ENCODE measurements around the gene NDST1. TPM values are rescaled to one million over a fixed set of nuclear protein-coding genes. Genes with fewer than 3 reads are reported as not detected.

Gene NDST1
- total RNA-seq, 4 donors from 2014 or later = 94.6 to 157 (median 134) TPM

DNA sequence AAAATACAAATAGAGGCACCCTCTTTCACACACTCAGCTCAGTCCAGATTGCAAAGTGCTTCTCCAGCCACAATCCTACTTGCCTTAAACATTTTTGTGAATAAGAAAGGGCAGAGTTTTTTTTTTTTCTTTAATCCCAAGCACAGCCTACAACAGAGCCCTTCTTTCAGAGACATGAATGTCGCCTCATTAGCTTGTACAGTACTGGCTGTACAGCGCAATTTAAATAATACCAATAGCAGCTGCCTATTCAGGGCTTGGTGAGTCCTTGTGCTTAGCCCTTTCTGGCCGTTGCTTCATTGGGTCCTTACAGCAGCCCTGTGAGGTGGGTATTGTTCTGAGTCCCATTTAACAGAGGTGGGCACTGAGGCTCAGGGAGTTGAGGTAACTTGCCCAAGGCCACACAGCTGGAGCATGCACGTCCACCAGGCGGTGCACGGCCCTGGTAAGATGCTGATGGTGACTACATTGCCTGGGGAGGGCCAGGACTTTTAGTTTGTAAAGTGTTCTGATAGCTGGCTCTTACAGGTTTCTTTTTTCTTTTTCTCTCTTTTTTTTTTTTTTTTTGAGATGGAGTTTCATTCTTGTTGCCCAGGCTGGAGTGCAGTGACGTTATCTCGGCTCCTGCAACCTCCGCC, 23.1 kb downstream of the NDST1 start:
- Histone ChIP-seq H3K27ac (no peak overlapping the region), H3K9me3 (no peaks in the 10 kb centered on the region), H3K4me1 (peaks cover 12% of the 10 kb centered on the region), H3K4me3 (no peak overlapping the region), H3K36me3 (peaks cover 60% of the 10 kb centered on the region), H3K27me3 (no peaks in the 10 kb centered on the region)
- WGBS = 98% methylated on average over 9 of the region's 9 CpGs
- DNase-seq (ENCODE audit: low spot score in 2 of 2) = no peak
- TF ChIP-seq, protein P1, sequence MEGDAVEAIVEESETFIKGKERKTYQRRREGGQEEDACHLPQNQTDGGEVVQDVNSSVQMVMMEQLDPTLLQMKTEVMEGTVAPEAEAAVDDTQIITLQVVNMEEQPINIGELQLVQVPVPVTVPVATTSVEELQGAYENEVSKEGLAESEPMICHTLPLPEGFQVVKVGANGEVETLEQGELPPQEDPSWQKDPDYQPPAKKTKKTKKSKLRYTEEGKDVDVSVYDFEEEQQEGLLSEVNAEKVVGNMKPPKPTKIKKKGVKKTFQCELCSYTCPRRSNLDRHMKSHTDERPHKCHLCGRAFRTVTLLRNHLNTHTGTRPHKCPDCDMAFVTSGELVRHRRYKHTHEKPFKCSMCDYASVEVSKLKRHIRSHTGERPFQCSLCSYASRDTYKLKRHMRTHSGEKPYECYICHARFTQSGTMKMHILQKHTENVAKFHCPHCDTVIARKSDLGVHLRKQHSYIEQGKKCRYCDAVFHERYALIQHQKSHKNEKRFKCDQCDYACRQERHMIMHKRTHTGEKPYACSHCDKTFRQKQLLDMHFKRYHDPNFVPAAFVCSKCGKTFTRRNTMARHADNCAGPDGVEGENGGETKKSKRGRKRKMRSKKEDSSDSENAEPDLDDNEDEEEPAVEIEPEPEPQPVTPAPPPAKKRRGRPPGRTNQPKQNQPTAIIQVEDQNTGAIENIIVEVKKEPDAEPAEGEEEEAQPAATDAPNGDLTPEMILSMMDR (IDR thresholded peaks at IDR 0.05) = no peak
- TF ChIP-seq POLR2A (IDR thresholded peaks at IDR 0.05) = no peak
- no peak for TF ChIP-seq POLR2AphosphoS5 (IDR thresholded peaks at IDR 0.05)
- TF ChIP-seq EP300 (IDR thresholded peaks at IDR 0.05) = no peak

DNA sequence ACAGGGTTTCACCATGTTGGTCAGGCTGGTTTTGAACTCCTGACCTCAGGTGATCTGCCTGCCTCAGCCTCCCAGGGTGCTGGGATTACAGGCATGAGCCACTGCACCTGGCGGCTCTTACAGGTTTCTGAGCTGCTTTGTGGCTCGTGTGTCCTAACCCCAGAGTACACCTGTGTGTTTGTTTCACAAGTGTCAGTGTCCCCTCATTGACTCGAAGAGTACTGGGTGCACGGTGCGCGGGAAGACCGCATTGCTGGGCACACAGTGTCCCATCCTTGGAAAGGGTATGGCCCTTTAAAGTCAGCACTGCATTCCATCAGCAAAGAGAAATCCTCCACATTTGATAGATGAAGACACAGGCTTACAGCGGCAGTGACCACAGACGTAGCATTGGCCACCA, 23.8 kb downstream of the NDST1 start:
- TF ChIP-seq POLR2AphosphoS5 (IDR thresholded peaks at IDR 0.05) = no peak
- no peak for TF ChIP-seq POLR2A (IDR thresholded peaks at IDR 0.05)
- TF ChIP-seq, protein P1 (IDR thresholded peaks at IDR 0.05) = no peak
- TF ChIP-seq EP300 (IDR thresholded peaks at IDR 0.05) = no peak
- no peaks in the 10 kb centered on the region for H3K27me3 ChIP-seq
- H3K27ac ChIP-seq = no peak overlapping the region
- H3K9me3 ChIP-seq = no peaks in the 10 kb centered on the region
- WGBS = 96% methylated on average over 8 of the region's 9 CpGs
- no peak for DNase-seq (ENCODE audit: low spot score in 2 of 2)
- H3K36me3 ChIP-seq = peaks cover 66% of the 10 kb centered on the region
- no peak overlapping the region for H3K4me3 ChIP-seq
- peaks cover 5% of the 10 kb centered on the region for H3K4me1 ChIP-seq

DNA sequence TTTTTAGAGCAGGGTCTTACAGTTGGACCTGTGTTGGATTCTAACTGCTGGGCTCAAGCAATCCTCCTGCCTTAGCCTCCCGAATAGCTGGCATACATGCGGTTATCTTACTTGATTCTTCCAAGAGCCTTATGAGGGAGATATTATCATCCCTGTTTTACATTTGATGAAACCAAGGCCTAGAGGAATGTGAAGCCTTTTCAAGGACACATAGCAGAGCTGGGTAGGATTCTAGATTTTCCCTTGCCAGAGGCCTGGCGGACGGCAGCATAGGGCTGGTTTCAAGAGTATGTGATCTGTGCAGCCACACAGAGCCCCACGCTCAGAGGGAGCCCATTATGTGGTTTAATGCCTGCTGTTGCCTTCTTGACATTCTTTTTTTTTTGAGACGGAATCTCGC, 24.2 kb downstream of the NDST1 start:
- DNase-seq (ENCODE audit: low spot score in 2 of 2) = no peak
- Histone ChIP-seq H3K27me3 (no peaks in the 10 kb centered on the region), H3K4me1 (peaks cover 2% of the 10 kb centered on the region), H3K36me3 (peaks cover 71% of the 10 kb centered on the region), H3K27ac (no peak overlapping the region), H3K9me3 (no peaks in the 10 kb centered on the region), H3K4me3 (no peak overlapping the region)
- TF ChIP-seq EP300 (IDR thresholded peaks at IDR 0.05) = no peak
- no peak for TF ChIP-seq POLR2A (IDR thresholded peaks at IDR 0.05)
- TF ChIP-seq, protein P1 (IDR thresholded peaks at IDR 0.05) = no peak
- no peak for TF ChIP-seq POLR2AphosphoS5 (IDR thresholded peaks at IDR 0.05)
- 97% methylated on average over 7 of the region's 7 CpGs for WGBS

DNA sequence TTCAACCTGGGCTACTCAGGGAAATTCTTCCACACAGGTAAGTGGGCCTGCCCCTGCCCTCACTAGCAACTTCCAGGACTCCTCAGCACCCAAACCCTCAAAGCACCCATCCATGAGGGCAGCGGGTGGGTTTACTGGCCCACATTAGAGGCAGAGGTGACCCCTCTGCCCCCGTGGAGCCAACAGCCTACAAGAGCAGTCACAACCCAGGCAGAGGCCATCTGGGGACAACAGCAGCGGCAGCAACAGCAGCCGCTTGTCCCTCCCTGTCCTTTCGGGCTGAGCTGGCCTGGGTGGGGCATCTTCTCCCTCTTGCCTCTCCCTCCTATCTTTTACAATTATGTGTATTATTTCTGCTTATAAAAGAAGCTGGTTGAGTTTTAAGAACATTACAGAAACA, 25.1 kb downstream of the NDST1 start:
- no peak for TF ChIP-seq POLR2AphosphoS5 (IDR thresholded peaks at IDR 0.05)
- TF ChIP-seq, protein P1 (IDR thresholded peaks at IDR 0.05) = no peak
- TF ChIP-seq POLR2A (IDR thresholded peaks at IDR 0.05) = no peak
- no peak for TF ChIP-seq EP300 (IDR thresholded peaks at IDR 0.05)
- peaks cover 75% of the 10 kb centered on the region for H3K36me3 ChIP-seq
- H3K9me3 ChIP-seq = no peaks in the 10 kb centered on the region
- no peaks in the 10 kb centered on the region for H3K27me3 ChIP-seq
- H3K4me3 ChIP-seq = no peak overlapping the region
- WGBS = 76% methylated on average over 5 of the region's 5 CpGs
- H3K4me1 ChIP-seq = peaks cover 2% of the 10 kb centered on the region
- H3K27ac ChIP-seq = no peak overlapping the region
- DNase-seq (ENCODE audit: low spot score in 2 of 2) = no peak

DNA sequence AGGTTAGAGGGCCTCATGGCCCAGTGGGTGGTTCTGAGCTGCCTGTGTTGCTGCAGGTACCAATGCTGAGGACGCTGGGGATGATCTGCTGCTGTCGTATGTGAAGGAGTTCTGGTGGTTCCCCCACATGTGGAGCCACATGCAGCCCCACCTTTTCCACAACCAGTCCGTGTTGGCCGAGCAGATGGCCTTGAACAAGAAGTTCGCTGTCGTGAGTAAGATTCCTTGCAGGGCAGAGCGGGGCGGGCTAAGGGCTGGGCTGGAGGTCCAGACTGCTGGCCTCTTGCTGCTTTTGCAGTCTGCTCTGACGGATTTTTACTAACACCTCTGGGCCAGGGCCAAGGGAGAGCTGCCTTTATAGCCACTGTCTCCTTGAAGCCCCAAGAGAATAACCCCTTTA, 26.9 kb downstream of the NDST1 start:
- Histone ChIP-seq H3K27ac (no peak overlapping the region), H3K36me3 (peaks cover 83% of the 10 kb centered on the region), H3K9me3 (no peaks in the 10 kb centered on the region), H3K4me3 (no peak overlapping the region), H3K27me3 (no peaks in the 10 kb centered on the region), H3K4me1 (no peaks in the 10 kb centered on the region)
- WGBS = no CpG with 5 or more reads among the region's 9 CpGs
- no peak for DNase-seq (ENCODE audit: low spot score in 2 of 2)
- TF ChIP-seq, protein P1 (IDR thresholded peaks at IDR 0.05) = no peak
- no peak for TF ChIP-seq EP300 (IDR thresholded peaks at IDR 0.05)
